RPMI8226 (cell line): ENCODE data around the gene CGAS.
"Not testable (repeated sequence)": the region's sequence is repeated elsewhere in the genome, so short reads cannot be mapped to it uniquely, and the experiment has no call there.

Experiments used
- DNase-seq: peaks from one replicate; pipeline ENCODE4 v3.0.0-alpha.2; 2015

The CGAS gene

GRCh38 chr6:73394577-73395354 is 57.3 kb downstream of the CGAS start, which contains the start of gene DDX43:
TSS of gene DDX43 (plus strand) at chr6:73394828. CDS start at chr6:73394906, 78 bp downstream.
- no peak for DNase-seq

GRCh38 chr6:73393278-73393677 is 58.8 kb downstream of the CGAS start:
- no peak for DNase-seq

GRCh38 chr6:73392188-73392587 is 59.9 kb downstream of the CGAS start:
- DNase-seq = peak; percentile 44

- no peak for DNase-seq
Measured at GRCh38 chr6:73391675-73392074, 60.4 kb downstream of the CGAS start.

GRCh38 chr6:73389854-73390253 is 62.2 kb downstream of the CGAS start:
- DNase-seq = peak; percentile 97

GRCh38 chr6:73388800-73389512 is 63.1 kb downstream of the CGAS start:
- peak; percentile 100 for DNase-seq

GRCh38 chr6:73388433-73388799 is 63.7 kb downstream of the CGAS start:
- no peak for DNase-seq

GRCh38 chr6:73382462-73383113 is 69.5 kb downstream of the CGAS start:
- no peak for DNase-seq

- not testable (repeated sequence) for DNase-seq
Measured at GRCh38 chr6:73381531-73381930, 70.6 kb downstream of the CGAS start.

- no peak for DNase-seq
Measured at GRCh38 chr6:73377225-73377624, 74.9 kb downstream of the CGAS start.

- no peak for DNase-seq
Measured at GRCh38 chr6:73375216-73375615, 76.9 kb downstream of the CGAS start.
